Raji (cell line): ENCODE results near the gene SPEG.
A peak's percentile ranks its signal among the peaks of the same experiment; 100 is the strongest.

Experiments used
- POLR2A ChIP-seq: IDR thresholded peaks from 2 replicates; pipeline ENCODE4 v1.6.1; 2011; ENCODE audit warnings: low read depth, low read length, control low read depth; ENCODE audit not compliant: insufficient read depth

SPEG gene

DNA sequence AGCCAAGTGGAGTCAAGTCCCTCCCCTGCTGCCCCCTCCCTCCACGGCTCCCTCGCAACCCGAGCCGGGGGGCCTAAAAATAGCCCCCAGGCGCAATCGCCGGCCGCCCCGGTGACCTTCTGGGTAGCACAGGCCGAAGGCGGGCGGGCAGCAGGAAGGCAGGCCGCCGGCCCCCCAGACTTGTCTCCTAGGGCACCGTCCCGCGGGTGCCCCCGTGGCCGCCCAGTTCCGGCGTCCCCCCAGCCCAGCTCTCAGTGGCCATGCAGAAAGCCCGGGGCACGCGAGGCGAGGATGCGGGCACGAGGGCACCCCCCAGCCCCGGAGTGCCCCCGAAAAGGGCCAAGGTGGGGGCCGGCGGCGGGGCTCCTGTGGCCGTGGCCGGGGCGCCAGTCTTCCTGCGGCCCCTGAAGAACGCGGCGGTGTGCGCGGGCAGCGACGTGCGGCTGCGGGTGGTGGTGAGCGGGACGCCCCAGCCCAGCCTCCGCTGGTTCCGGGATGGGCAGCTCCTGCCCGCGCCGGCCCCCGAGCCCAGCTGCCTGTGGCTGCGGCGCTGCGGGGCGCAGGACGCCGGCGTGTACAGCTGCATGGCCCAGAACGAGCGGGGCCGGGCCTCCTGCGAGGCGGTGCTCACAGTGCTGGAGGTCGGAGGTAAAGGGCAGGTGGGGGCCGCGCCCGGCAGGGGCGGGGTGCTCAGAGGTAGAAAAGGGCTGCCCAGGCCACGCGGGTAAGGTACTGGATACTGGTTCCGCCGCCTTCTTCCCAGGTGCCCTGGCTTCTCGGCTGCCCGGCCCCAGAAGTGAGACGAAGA is at the start of gene SPEG:
Gene SPEG (plus strand): TSS at position 126 of the 808 bp plus-strand sequence. CDS start 135 bp downstream, at position 261.
- TF ChIP-seq POLR2A, result no peak

- no peak for TF ChIP-seq POLR2A
Observed at GRCh38 chr2:219384859-219385258, 49.8 kb upstream of the SPEG start.

- TF ChIP-seq POLR2A, result no peak
Observed at GRCh38 chr2:219385958-219386520, 48.6 kb upstream of the SPEG start.

DNA sequence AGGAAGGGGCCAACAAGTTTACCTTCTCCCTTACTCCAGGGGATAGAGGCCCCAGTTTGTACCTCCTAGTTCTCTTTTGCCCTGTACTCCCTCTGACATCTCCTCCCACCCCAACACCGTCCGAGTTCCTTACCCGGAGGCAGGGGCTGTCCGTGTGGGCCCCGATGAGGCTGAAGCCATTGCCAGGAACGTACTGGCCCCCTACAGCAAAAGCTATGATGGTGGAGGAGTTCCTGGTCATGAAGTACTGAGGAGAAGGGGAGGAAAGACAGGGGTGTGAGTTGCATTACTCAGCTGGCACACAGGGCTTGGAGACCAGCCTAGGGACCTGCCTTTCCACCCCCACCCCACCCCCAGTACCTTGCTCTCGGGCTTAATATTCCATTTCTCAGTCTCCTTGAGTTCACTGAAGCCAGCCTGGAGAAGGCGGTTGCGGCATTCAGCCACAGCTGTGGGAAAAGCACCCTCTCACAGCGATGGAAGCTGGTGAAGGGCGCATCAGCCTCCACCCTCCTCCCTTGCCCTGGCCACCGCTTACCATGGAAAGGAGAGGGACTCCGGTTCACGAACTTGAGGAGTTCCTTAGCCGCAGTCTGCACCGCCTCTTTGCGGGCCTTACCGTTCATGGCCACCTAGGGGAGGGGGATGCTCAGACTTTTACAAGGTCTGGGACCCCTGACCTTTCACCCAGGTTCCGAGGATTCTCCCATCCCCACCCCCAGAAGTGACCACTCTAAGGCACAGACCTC is 47.9 kb upstream of the SPEG start:
- no peak for TF ChIP-seq POLR2A

DNA sequence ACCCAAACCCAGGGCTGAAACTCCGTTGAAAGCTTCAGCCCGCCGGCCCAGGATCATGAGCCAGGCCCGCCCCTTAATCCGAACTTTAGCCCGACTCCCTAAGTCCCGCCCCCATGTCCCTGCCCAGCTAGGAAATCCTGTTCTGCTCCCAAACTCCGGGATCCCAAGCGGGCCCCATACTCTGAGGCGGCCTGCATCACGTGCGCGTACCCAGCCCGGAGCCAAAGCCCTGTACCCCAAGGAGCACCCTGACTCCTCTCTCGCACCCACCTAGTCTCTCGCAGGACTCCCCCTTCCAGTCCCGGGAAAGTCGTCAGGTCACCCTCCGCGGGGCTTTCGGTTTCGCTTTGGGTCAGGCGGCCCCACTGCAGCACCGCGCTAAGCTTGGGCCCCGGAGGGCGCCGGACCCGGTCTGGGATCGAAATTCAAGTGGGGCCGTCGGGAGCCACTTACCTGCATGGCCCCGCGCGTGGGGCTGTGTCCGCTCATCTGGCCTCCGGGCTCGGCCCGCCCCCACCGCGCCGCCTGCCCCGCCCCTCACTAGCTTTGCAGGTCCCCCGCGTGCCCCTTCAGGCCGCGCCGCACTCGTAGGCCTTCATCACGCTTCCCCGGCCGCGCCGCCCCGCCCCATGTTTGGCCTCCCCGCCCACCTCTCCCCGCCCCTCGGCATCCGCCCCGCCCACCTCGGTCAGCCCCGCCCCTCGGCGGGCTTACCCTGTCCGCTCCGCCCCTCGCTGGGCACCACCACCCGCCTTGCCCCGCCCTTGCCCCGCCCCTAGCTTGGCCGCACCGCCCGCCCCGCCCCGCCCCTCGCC is 47.1 kb upstream of the SPEG start, which contains the start of gene DNPEP:
Gene DNPEP (minus strand): TSS at position 607 of the 815 bp plus-strand sequence. CDS start 118 bp downstream, at position 489.
- TF ChIP-seq POLR2A, result peak; percentile 60; the same call in 1 of the 2 replicates

DNA sequence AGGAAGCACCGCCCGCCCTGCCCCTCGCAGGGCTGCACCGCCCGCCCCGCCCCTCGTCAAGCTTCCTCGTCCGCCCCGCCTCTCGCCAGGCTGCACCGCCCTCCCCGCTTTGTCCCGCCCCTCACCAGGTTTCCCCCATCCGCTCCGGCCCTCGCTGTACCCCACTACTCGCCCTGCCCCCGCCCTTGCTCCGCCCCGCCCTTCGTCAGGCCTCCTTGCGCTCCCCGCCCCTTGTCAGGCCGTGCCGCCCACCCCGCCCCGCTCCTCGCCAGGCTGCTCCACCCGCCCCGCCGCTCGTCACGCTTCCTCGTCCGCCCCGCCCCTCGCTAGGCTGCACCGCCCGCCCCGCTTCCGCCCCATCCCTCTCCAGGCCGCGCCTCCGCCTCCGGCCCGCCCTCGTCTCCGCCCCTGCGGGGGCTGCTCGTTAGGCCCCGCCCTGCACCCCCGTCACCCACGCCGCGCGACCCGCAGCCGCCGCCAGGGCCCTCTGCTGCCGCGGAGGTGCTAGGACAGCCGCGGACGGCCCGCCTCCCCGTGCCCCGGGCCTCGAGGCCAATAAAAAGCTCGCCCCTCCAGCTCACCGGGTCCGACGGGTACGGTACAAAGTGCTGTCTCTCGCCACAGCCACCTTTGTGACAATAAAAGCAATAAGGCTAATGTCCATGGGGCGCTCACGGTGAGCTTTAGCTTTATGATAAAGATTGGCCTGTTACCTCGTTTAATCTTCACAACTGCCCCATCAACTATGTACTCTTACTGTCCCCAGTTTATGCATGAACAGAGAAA is 46.3 kb upstream of the SPEG start:
- TF ChIP-seq POLR2A, result peak; percentile 44

DNA sequence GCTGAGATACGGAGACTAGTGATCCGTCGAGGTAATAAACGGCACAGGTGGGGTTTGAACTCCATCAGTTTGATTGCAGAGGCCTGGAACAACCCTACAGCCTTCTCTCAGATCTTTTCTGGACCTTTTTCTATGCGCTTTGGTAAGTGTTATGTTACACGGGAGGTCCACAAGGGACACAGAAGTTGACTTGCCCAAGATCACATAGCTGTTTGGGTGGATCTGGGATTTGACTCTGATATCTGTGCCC is 45.8 kb upstream of the SPEG start:
- no peak for TF ChIP-seq POLR2A

DNA sequence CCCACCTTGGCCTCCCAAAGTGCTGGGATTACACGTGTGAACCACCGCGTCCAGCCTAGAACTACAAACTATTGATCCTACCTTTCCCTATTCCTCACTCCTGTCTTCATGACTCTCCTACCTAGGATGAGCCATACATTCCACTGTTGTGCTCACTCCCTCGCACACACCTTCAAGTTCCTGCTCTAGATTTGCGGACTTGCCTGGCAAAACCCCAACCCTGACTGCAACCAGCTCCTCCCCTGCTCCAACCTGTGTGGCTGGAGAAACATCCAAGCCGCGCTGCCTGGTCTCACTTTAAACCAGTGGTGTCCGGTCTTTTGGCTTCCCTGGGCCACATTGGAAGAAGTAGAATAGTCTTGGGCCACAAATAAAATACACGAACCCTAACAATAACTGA is 41.9 kb upstream of the SPEG start:
- no peak for TF ChIP-seq POLR2A

DNA sequence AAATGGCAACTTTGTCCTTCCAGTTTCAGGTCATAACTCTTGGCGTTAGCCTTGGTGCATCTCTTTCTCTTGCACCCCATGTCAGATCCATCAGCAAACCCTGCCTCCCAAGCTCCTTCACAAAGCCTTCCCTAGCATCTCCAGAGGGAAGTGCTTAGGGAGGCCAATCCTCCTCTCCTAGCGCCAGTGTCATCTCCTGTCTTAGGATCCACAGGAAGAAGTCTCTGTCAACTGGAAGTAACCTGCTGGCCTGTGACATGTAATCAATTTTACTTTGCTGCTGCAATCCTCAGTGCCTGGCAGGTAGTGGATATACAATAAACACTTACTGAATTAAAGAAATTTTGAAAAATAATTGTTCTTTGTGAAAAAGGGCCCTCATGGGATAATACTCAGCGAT is 39.0 kb upstream of the SPEG start:
- TF ChIP-seq POLR2A, result no peak

GRCh38 chr2:219396863-219397457 is 37.7 kb upstream of the SPEG start:
- no peak for TF ChIP-seq POLR2A

DNA sequence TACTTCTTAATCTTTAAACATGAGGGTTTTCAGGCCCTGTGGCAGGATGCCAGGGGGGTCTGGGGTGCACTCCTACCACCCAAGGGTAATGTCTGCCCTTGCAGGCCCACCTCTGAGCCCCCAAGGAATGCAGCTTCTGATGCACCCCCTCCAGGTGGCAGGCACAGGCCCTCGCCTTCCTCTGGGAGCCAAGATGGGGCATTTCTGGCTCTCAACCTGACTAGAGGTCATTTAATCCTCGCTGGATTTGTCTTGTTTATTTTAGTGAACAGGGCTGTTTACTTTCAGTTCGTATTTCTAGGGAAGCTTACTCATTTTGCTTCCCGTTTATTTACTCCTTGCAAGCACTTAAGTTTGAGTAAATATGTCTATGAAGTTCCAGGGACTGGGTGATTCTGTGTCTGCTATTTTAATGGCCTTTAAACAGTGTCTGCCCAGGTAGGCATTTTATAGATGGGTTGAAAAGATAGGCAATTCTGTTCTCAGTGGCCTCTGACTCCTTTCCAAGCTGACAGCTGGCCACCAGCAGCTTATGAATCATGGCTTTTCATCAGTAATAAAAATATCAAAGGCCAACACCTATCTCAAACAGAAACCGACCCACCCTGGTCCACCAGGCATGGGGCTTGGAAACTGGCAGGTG is 35.8 kb upstream of the SPEG start:
- TF ChIP-seq POLR2A, result no peak

GRCh38 chr2:219399716-219400478 is 34.7 kb upstream of the SPEG start:
- TF ChIP-seq POLR2A, result no peak

- no peak for TF ChIP-seq POLR2A
Observed at GRCh38 chr2:219400562-219400961, 34.1 kb upstream of the SPEG start.
